ENCODE data around the gene FABP7.

The FABP7 gene

DNA sequence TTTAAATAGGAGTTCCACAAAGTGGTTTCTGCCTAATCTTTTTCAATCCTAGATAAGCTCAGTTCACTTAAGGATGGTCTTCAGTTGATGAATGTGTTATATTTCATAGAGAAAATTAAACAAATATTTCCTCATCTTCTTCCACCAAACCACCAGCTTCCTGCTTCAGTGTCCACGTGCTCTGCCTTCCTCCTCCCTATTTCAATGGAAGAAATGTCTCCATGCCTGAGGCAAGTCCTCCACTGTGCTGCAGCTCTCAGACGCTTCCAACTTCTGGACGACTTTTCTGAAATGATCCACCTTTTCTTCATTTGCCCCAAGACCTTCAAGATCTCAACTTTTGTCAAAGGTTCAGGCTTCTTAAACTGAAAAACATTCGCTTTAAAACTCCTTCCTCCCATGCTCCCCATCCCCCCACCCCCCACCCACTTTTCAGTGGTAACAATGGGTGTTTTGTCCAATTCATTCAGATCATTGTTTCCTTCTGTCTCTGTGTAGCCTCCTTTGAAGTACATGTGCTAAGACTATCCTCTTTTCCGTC lies 25.3 kb upstream of the FABP7 start:
- no peaks in the 10 kb centered on the region for H3K36me3 ChIP-seq (ENCODE audit: control insufficient read depth, insufficient read depth, low read length)
- no peaks in the 10 kb centered on the region for H3K9me3 ChIP-seq (ENCODE audit: control insufficient read depth, low read length)
- no peak overlapping the region for H3K4me2 ChIP-seq (ENCODE audit: low read length)
- H3K4me1 ChIP-seq: no peaks in the 10 kb centered on the region
- no peak overlapping the region for H3K9ac ChIP-seq
- H3K27ac ChIP-seq: no peak overlapping the region
- no peak overlapping the region for H2AFZ ChIP-seq
- H3K27me3 ChIP-seq (ENCODE audit: control insufficient read depth, insufficient read depth, low read length): no peaks in the 10 kb centered on the region
- no peak overlapping the region for H3K4me3 ChIP-seq (ENCODE audit: low read depth, low read length)
- no peaks in the 10 kb centered on the region for H3K79me2 ChIP-seq
- TF ChIP-seq, protein P1, sequence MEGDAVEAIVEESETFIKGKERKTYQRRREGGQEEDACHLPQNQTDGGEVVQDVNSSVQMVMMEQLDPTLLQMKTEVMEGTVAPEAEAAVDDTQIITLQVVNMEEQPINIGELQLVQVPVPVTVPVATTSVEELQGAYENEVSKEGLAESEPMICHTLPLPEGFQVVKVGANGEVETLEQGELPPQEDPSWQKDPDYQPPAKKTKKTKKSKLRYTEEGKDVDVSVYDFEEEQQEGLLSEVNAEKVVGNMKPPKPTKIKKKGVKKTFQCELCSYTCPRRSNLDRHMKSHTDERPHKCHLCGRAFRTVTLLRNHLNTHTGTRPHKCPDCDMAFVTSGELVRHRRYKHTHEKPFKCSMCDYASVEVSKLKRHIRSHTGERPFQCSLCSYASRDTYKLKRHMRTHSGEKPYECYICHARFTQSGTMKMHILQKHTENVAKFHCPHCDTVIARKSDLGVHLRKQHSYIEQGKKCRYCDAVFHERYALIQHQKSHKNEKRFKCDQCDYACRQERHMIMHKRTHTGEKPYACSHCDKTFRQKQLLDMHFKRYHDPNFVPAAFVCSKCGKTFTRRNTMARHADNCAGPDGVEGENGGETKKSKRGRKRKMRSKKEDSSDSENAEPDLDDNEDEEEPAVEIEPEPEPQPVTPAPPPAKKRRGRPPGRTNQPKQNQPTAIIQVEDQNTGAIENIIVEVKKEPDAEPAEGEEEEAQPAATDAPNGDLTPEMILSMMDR (IDR thresholded peaks at IDR 0.05): no peak

DNA sequence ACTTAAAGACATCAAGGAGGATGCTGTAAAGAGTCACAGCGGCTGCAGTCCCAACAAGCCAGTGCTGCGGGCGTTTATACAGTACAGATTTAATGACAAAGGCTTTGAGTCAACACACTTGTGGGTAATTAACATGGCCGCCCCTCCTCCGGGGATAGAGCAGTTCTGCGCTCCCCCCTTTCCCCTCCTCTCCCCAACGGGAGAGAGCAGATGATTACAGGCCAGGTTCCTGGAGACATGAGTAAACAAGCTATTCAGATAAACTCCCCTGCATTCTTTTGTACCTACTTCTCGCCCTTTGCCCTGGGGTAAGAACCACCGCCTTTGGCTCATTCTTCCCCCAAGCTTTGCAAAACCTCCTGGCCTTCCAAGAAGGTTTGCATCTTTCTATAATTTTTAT lies 23.6 kb upstream of the FABP7 start:
- Histone ChIP-seq H3K36me3 (ENCODE audit: control insufficient read depth, insufficient read depth, low read length) (no peaks in the 10 kb centered on the region), H3K79me2 (no peaks in the 10 kb centered on the region), H3K9me3 (ENCODE audit: control insufficient read depth, low read length) (no peaks in the 10 kb centered on the region), H2AFZ (no peak overlapping the region), H3K4me3 (ENCODE audit: low read depth, low read length) (no peak overlapping the region), H3K4me2 (ENCODE audit: low read length) (no peak overlapping the region), H3K27ac (no peak overlapping the region), H3K27me3 (ENCODE audit: control insufficient read depth, insufficient read depth, low read length) (no peaks in the 10 kb centered on the region), H3K4me1 (no peaks in the 10 kb centered on the region), H3K9ac (no peak overlapping the region)
- TF ChIP-seq, protein P1 (IDR thresholded peaks at IDR 0.05): no peak

DNA sequence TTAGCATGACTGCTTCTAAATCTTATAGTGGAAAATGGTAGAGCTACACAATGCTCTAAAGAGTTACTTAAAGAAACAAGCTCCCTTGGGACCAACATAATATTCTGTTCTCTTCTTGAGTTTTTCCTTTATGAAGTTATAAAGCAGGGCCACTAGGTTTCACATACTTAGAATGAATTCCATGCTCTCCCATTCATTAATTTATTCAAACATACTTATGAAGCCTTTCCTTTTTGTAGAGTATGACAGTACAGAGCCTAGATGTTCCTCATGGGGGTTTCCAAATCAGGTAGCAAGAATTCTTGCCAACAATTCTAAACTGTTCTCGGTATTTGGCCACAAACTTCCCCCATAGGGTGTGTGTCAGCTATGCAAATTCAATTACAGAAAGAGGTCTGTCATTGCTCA lies 20.6 kb upstream of the FABP7 start:
- Histone ChIP-seq H3K36me3 (ENCODE audit: control insufficient read depth, insufficient read depth, low read length) (no peaks in the 10 kb centered on the region), H3K4me1 (no peaks in the 10 kb centered on the region), H3K4me3 (ENCODE audit: low read depth, low read length) (no peak overlapping the region), H3K9ac (no peak overlapping the region), H3K27ac (no peak overlapping the region), H2AFZ (no peak overlapping the region), H3K27me3 (ENCODE audit: control insufficient read depth, insufficient read depth, low read length) (no peaks in the 10 kb centered on the region), H3K79me2 (no peaks in the 10 kb centered on the region), H3K9me3 (ENCODE audit: control insufficient read depth, low read length) (no peaks in the 10 kb centered on the region), H3K4me2 (ENCODE audit: low read length) (no peak overlapping the region)
- TF ChIP-seq, protein P1 (IDR thresholded peaks at IDR 0.05): no peak

DNA sequence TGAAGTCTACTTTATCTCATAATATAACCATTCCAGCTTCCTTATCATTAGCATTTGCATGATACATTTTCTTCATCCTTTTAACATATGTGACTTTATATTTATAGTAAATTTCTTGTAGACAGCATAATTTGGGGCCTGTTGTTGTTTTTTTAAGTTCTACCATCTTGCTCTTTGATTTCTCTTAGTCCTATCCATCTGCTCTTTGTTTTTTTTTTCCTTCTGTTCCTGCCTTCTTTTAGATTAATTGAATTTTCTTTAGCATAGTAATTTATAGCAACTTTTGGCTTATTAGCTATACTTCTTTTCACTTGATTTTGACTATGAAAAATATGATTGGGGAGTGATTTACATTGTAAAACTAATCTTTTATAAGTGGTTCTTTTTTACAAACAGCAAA lies 19.2 kb upstream of the FABP7 start:
- TF ChIP-seq, protein P1 (IDR thresholded peaks at IDR 0.05): no peak

DNA sequence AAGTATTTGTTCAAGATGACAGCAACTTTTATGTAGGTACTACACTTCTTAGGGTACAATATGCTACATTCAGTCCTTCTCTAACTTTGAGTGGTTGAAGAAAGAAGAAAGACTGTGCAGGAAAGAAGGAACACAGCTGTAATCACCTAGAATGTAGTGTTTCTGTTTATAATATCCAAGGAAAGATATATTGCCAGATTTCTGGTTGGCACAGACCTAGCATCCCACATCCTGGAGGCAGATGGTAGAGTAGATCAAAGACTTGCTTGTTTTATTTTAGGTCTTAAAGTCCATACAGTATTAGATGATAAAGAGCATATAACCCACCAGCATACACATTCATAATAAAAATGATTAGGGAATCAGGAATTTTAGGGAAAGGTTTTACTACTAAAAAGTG lies 13.3 kb upstream of the FABP7 start:
- TF ChIP-seq, protein P1 (IDR thresholded peaks at IDR 0.05): no peak
- no peak overlapping the region for H3K27ac ChIP-seq
- no peaks in the 10 kb centered on the region for H3K79me2 ChIP-seq

More for the DNA sequence above, 19.2 kb upstream of the FABP7 start:
- H3K27me3 ChIP-seq (ENCODE audit: control insufficient read depth, insufficient read depth, low read length): no peaks in the 10 kb centered on the region
- no peaks in the 10 kb centered on the region for H3K79me2 ChIP-seq
- H3K36me3 ChIP-seq (ENCODE audit: control insufficient read depth, insufficient read depth, low read length): no peaks in the 10 kb centered on the region
- H3K9me3 ChIP-seq (ENCODE audit: control insufficient read depth, low read length): no peaks in the 10 kb centered on the region
- H2AFZ ChIP-seq: no peak overlapping the region
- no peak overlapping the region for H3K9ac ChIP-seq
- no peaks in the 10 kb centered on the region for H3K4me1 ChIP-seq
- H3K4me2 ChIP-seq (ENCODE audit: low read length): no peak overlapping the region
- no peak overlapping the region for H3K27ac ChIP-seq
- no peak overlapping the region for H3K4me3 ChIP-seq (ENCODE audit: low read depth, low read length)

More for the DNA sequence above, 13.3 kb upstream of the FABP7 start:
- Histone ChIP-seq H3K9ac (no peak overlapping the region), H3K4me1 (no peaks in the 10 kb centered on the region), H3K4me2 (ENCODE audit: low read length) (no peak overlapping the region), H3K4me3 (ENCODE audit: low read depth, low read length) (no peak overlapping the region), H3K9me3 (ENCODE audit: control insufficient read depth, low read length) (no peaks in the 10 kb centered on the region), H2AFZ (no peak overlapping the region), H3K27me3 (ENCODE audit: control insufficient read depth, insufficient read depth, low read length) (no peaks in the 10 kb centered on the region), H3K36me3 (ENCODE audit: control insufficient read depth, insufficient read depth, low read length) (no peaks in the 10 kb centered on the region)

Measured in parathyroid adenoma (tissue), 2 donors.